ENCODE results near the gene FGFBP2. TPM values are rescaled to one million over a fixed set of nuclear protein-coding genes. Genes with fewer than 3 reads are reported as not detected.

Gene FGFBP2
- total and polyA plus RNA-seq, 2 donors: 0.74 to 2.4 TPM

- no peaks in the 10 kb centered on the region for H3K4me1 ChIP-seq (ENCODE audit: insufficient read depth)
- H3K27ac ChIP-seq (ENCODE audit: low read depth): no peak overlapping the region
- no peak for DNase-seq (ENCODE audit: extremely low spot score)
- H3K4me3 ChIP-seq (ENCODE audit: low read depth, low read length): no peak overlapping the region
- H3K36me3 ChIP-seq (ENCODE audit: insufficient read depth): no peaks in the 10 kb centered on the region
- WGBS: 48% methylated on average over 8 of the region's 8 CpGs
Observed at GRCh38 chr4:15912961-15913630, 49.9 kb downstream of the FGFBP2 start.

- H3K36me3 ChIP-seq (ENCODE audit: insufficient read depth): no peaks in the 10 kb centered on the region
- no peak for DNase-seq (ENCODE audit: extremely low spot score)
- H3K4me3 ChIP-seq (ENCODE audit: low read depth, low read length): no peak overlapping the region
- no peaks in the 10 kb centered on the region for H3K4me1 ChIP-seq (ENCODE audit: insufficient read depth)
- WGBS: 51% methylated on average over 7 of the region's 7 CpGs
- H3K27ac ChIP-seq (ENCODE audit: low read depth): no peak overlapping the region
Observed at GRCh38 chr4:15912236-15912635, 50.7 kb downstream of the FGFBP2 start.

Other genes with a start within 250 kb of the FGFBP2 start
- gene CD38, start 184.8 kb downstream of the FGFBP2 start, total RNA-seq: 2.0 TPM
- gene CD38, start 184.8 kb downstream of the FGFBP2 start, polyA plus RNA-seq: 1.4 TPM
- not detected for gene FGFBP1, start 24.4 kb downstream of the FGFBP2 start, total RNA-seq
- gene FGFBP1, start 24.4 kb downstream of the FGFBP2 start, polyA plus RNA-seq: 0.16 TPM
- 30.5 TPM for gene PROM1, start 120.8 kb upstream of the FGFBP2 start, total RNA-seq
- 13.5 TPM for gene PROM1, start 120.8 kb upstream of the FGFBP2 start, polyA plus RNA-seq

Data from urinary bladder (tissue), 4 donors.